EL (cell line): ENCODE results near the gene LEFTY1.

ENCODE experiments used
- DNase-seq: peaks from one replicate; pipeline ENCODE4 v3.0.0-alpha.2; 2016

LEFTY1 gene

GRCh38 chr1:225887030-225887314, 2.0 kb downstream of the LEFTY1 start:
- DNase-seq: no peak

- DNase-seq: no peak
Measured at GRCh38 chr1:225886159-225887029, 2.6 kb downstream of the LEFTY1 start.

- DNase-seq: no peak
Measured at GRCh38 chr1:225885336-225885735, 3.6 kb downstream of the LEFTY1 start.

- no peak for DNase-seq
Measured at GRCh38 chr1:225883616-225884265, 5.2 kb downstream of the LEFTY1 start.

GRCh38 chr1:225882694-225883615, 6.0 kb downstream of the LEFTY1 start:
- DNase-seq: peak; percentile 66

GRCh38 chr1:225881959-225882693, 6.8 kb downstream of the LEFTY1 start, which contains the start of gene TMEM63A:
TMEM63A (minus strand) TSS chr1:225882380; CDS start chr1:225877580, 4,800 bp downstream.
- peak; percentile 86 for DNase-seq

GRCh38 chr1:225881081-225881958, 7.6 kb downstream of the LEFTY1 start:
- DNase-seq: peak; percentile 76

GRCh38 chr1:225880636-225881035, 8.3 kb downstream of the LEFTY1 start:
- DNase-seq: no peak

- no peak for DNase-seq
Measured at GRCh38 chr1:225880222-225880588, 8.7 kb downstream of the LEFTY1 start.

- no peak for DNase-seq
Measured at GRCh38 chr1:225879521-225880221, 9.3 kb downstream of the LEFTY1 start.

GRCh38 chr1:225878282-225878681, 10.7 kb downstream of the LEFTY1 start:
- no peak for DNase-seq

GRCh38 chr1:225877580-225877979, 11.4 kb downstream of the LEFTY1 start:
- DNase-seq: peak; percentile 37

GRCh38 chr1:225876900-225877510, 11.9 kb downstream of the LEFTY1 start:
- no peak for DNase-seq

- DNase-seq: no peak
Measured at GRCh38 chr1:225875044-225875815, 13.7 kb downstream of the LEFTY1 start.

- DNase-seq: no peak
Measured at GRCh38 chr1:225874431-225874830, 14.5 kb downstream of the LEFTY1 start.

- DNase-seq: no peak
Measured at GRCh38 chr1:225873281-225873850, 15.6 kb downstream of the LEFTY1 start.

- no peak for DNase-seq
Measured at GRCh38 chr1:225872075-225872430, 16.9 kb downstream of the LEFTY1 start.

GRCh38 chr1:225871359-225872074, 17.4 kb downstream of the LEFTY1 start:
- no peak for DNase-seq

GRCh38 chr1:225870911-225871310, 18.0 kb downstream of the LEFTY1 start:
- no peak for DNase-seq
